HUES6 (cell line): ENCODE measurements around the gene VPREB1.
"Not testable (repeated sequence)": the region's sequence is repeated elsewhere in the genome, so short reads cannot be mapped to it uniquely, and the experiment has no call there.

Experiments used
- H3K27ac ChIP-seq: 2 replicates; pipeline ENCODE4 v1.7.0; 2013; ENCODE audit warnings: low read depth, mild to moderate bottlenecking, low read length, inconsistent platforms
- H3K27me3 ChIP-seq: 2 replicates; pipeline ENCODE4 v1.6.1; 2013; ENCODE audit warnings: low read length; ENCODE audit not compliant: control insufficient read depth, insufficient read depth
- H3K36me3 ChIP-seq: 2 replicates; pipeline ENCODE4 v1.6.1; 2013; ENCODE audit warnings: low read length; ENCODE audit not compliant: control insufficient read depth, insufficient read depth
- H3K4me1 ChIP-seq: 2 replicates; pipeline ENCODE4 v1.6.1; 2013; ENCODE audit warnings: low read length; ENCODE audit not compliant: control insufficient read depth, insufficient read depth
- H3K4me3 ChIP-seq: 2 replicates; pipeline ENCODE4 v1.5.1; 2013; ENCODE audit warnings: low read depth, low read length
- H3K9ac ChIP-seq: one replicate; pipeline ENCODE4 v1.6.1; 2013; ENCODE audit warnings: mild to moderate bottlenecking, low read length
- H3K9me3 ChIP-seq: 2 replicates; pipeline ENCODE4 v1.6.1; 2013; ENCODE audit warnings: low read depth, low read length; ENCODE audit not compliant: control insufficient read depth, insufficient read depth

Gene VPREB1

DNA sequence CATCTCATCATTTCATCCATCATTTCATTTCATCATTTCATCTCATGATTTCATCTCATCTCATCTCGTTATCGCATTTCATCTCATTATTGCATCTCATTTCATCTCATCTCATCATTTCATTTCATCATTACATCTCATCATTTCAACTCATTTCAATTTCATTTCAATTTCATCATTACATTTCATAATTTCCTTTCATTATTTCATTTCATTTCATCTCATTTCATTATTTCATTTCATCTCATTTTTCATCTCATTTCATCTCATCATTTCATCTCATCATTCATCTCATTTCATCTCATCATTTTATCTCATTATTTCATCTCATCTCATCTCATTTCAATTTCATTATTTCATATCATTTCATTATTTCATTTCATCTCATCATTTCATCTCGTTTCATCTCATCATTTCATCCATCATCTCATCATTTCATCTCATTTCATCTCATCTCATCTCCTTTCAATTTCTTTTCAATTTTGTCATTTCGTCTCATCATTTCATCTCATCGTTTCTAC, 42.6 kb downstream of the VPREB1 start:
- H3K9ac ChIP-seq, H3K4me1 ChIP-seq, H3K36me3 ChIP-seq, H3K27ac ChIP-seq, H3K9me3 ChIP-seq, H3K4me3 ChIP-seq: not testable (repeated sequence)
- H3K27me3 ChIP-seq: peaks cover 21% of the 10 kb centered on the region; the same call in 1 of the 2 replicates

- Histone ChIP-seq H3K36me3 (peaks cover 17% of the 10 kb centered on the region), H3K27me3 (peaks cover 19% of the 10 kb centered on the region; the same call in 1 of the 2 replicates)
- not testable (repeated sequence) for H3K9me3 ChIP-seq, H3K9ac ChIP-seq, H3K27ac ChIP-seq, H3K4me3 ChIP-seq, H3K4me1 ChIP-seq
These were observed 45.1 kb downstream of the VPREB1 start for GRCh38 chr22:22289666-22290065.

GRCh38 chr22:22291129-22291806, 46.7 kb downstream of the VPREB1 start:
- not testable (repeated sequence) for H3K27ac ChIP-seq, H3K27me3 ChIP-seq, H3K4me3 ChIP-seq, H3K4me1 ChIP-seq, H3K9ac ChIP-seq, H3K9me3 ChIP-seq
- H3K36me3 ChIP-seq: peaks cover 17% of the 10 kb centered on the region

- H3K4me3 ChIP-seq, H3K27ac ChIP-seq, H3K9ac ChIP-seq, H3K9me3 ChIP-seq, H3K4me1 ChIP-seq, H3K27me3 ChIP-seq: not testable (repeated sequence)
- H3K36me3 ChIP-seq: peaks cover 17% of the 10 kb centered on the region
These were observed 48.1 kb downstream of the VPREB1 start for GRCh38 chr22:22292656-22293055.

- H3K4me3 ChIP-seq, H3K27me3 ChIP-seq, H3K9ac ChIP-seq: not testable (repeated sequence)
These were observed 48.9 kb downstream of the VPREB1 start for GRCh38 chr22:22293436-22293835.

DNA sequence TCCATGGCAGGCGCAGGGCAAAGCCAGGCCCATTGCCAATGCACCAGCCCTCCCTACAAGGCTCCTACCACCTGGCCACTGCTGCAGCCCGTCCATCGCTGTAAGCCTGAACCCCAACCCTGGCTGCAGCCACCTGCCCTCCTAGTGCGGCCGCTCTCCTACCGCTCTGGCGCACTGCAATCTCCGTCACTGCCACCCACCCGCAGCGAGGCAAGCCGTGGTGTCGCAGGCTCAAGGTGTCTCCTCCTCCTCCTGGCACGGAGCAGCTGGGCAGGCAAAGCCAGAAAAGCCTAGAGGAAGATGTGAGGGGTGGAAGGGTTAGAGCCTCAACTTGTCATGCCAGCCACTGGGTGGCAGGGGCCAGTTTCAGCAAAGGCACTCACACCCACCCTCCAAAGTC, 50.1 kb downstream of the VPREB1 start:
- H3K9me3 ChIP-seq, H3K4me1 ChIP-seq, H3K9ac ChIP-seq, H3K27ac ChIP-seq, H3K4me3 ChIP-seq, H3K27me3 ChIP-seq: not testable (repeated sequence)
- H3K36me3 ChIP-seq: peaks cover 17% of the 10 kb centered on the region

More at GRCh38 chr22:22293436-22293835, 48.9 kb downstream of the VPREB1 start:
- H3K36me3 ChIP-seq: peaks cover 17% of the 10 kb centered on the region
- not testable (repeated sequence) for H3K4me1 ChIP-seq, H3K9me3 ChIP-seq, H3K27ac ChIP-seq
